SK-N-SH (cell line): Measurements from ENCODE around the gene PRR36. TPM values are rescaled to one million over a fixed set of nuclear protein-coding genes. Genes with fewer than 3 reads are reported as not detected.

Experiments
- CTCF ChIA-PET: fragments of 300-600, 350-600 bp; formaldehyde crosslinking; extraction: SDS; loops from one replicate; lab custom pipeline; 2021; lab: Yijun Ruan, JAX
- POLR2A ChIA-PET: fragments of 350-600 bp; sonication (Branson Sonifier 250); formaldehyde crosslinking; extraction: SDS; loops from one replicate; lab custom pipeline; 2020; ENCODE audit warnings: antibody characterized with exemption, inconsistent platforms; lab: Yijun Ruan, JAX
- DNase-seq: peaks from one replicate; pipeline ENCODE4 v3.0.0; 2012
- H2AFZ ChIP-seq: fragments of 200-600 bp; sonication (generic); 2 replicates; pipeline ENCODE4 v1.8.1; 2016; ENCODE audit warnings: antibody characterized with exemption, mild to moderate bottlenecking, low read depth
- H3F3A ChIP-seq: fragments of 200-600 bp; sonication (generic); replicated peaks from 2 replicates; pipeline ENCODE3; 2016; ENCODE audit warnings: antibody characterized with exemption, mild to moderate bottlenecking; ENCODE audit not compliant: insufficient read depth
- H3K27ac ChIP-seq, 2 experiments: fragments of 200-500 bp in 1 of 2; fragments of 200-600 bp in 1 of 2; sonication (Bioruptor generic) in 1 of 2; sonication (generic), shearing (Covaris generic) in 1 of 2; 2 replicates each; pipeline versions ENCODE4 v1.5.1 to v1.6.1; 2014 to 2016; ENCODE audit warnings: low read depth in 2 of 2, inconsistent platforms in 1 of 2, low read length in 1 of 2, mild to moderate bottlenecking in 1 of 2, mixed read lengths in 1 of 2
- H3K27me3 ChIP-seq: fragments of 200-600 bp; sonication (generic), shearing (Covaris generic); 2 replicates; pipeline ENCODE4 v1.6.1; 2016; ENCODE audit warnings: mixed run types; ENCODE audit not compliant: insufficient read depth
- H3K36me3 ChIP-seq, 2 experiments: fragments of 200-500 bp in 1 of 2; fragments of 200-600 bp in 1 of 2; sonication (Bioruptor generic) in 1 of 2; sonication (generic) in 1 of 2; replicated peaks in 1 of 2; 2 replicates each; pipeline versions ENCODE3 to v1.5.1; 2014 to 2016; ENCODE audit warnings: low read length in 1 of 2, mild to moderate bottlenecking in 1 of 2; ENCODE audit not compliant: insufficient read depth in 2 of 2, control insufficient read depth in 1 of 2
- H3K4me1 ChIP-seq, 2 experiments: fragments of 200-500 bp in 1 of 2; fragments of 200-600 bp in 1 of 2; sonication (Bioruptor generic) in 1 of 2; sonication (generic), shearing (Covaris generic) in 1 of 2; 2 replicates each; pipeline versions ENCODE4 v1.5.1 to v1.6.1; 2014 to 2016; ENCODE audit warnings: low read depth in 1 of 2, low read length in 1 of 2, mixed run types in 1 of 2; ENCODE audit not compliant: insufficient read depth in 2 of 2, control insufficient read depth in 1 of 2
- H3K4me2 ChIP-seq: fragments of 200-600 bp; sonication (generic), shearing (Covaris generic); 2 replicates; pipeline ENCODE4 v1.6.1; 2017; ENCODE audit warnings: mixed run types
- H3K4me3 ChIP-seq, 2 experiments: fragments of 200-500 bp in 1 of 2; fragments of 200-600 bp in 1 of 2; sonication (Bioruptor generic) in 1 of 2; sonication (generic), shearing (Covaris generic) in 1 of 2; 2 replicates each; pipeline versions ENCODE4 v1.5.1 to v1.8.1; 2014 to 2016; ENCODE audit warnings: low read depth in 2 of 2, inconsistent platforms in 1 of 2, low read length in 1 of 2, mild to moderate bottlenecking in 1 of 2, mixed read lengths in 1 of 2, moderate library complexity in 1 of 2
- H3K79me2 ChIP-seq: fragments of 200-600 bp; sonication (generic); 2 replicates; pipeline ENCODE4 v1.8.1; 2017; ENCODE audit warnings: mild to moderate bottlenecking; ENCODE audit not compliant: insufficient read depth
- H3K9ac ChIP-seq: fragments of 200-600 bp; sonication (generic); 2 replicates; pipeline ENCODE4 v1.6.1; 2017; ENCODE audit warnings: mixed run types
- H3K9me2 ChIP-seq: fragments of 200-600 bp; sonication (generic); 2 replicates; pipeline ENCODE4 v1.6.1; 2017; ENCODE audit warnings: mixed run types
- H3K9me3 ChIP-seq: fragments of 200-600 bp; sonication (generic); 2 replicates; pipeline ENCODE4 v1.6.1; 2017; ENCODE audit warnings: mixed run types, mild to moderate bottlenecking, moderate library complexity
- H4K20me1 ChIP-seq: fragments of 200-600 bp; sonication (generic); 2 replicates; pipeline ENCODE4 v1.6.1; 2017; ENCODE audit warnings: mild to moderate bottlenecking, mixed run types; ENCODE audit not compliant: insufficient read depth
- ELF1 ChIP-seq: IDR thresholded peaks from 2 replicates; pipeline ENCODE4 v1.4.0; 2012
- EP300 ChIP-seq, 2 experiments: IDR thresholded peaks; 2 replicates each; pipeline versions ENCODE4 v1.4.0 to v1.6.1; 2012; ENCODE audit warnings: borderline replicate concordance in 1 of 2, low read depth in 1 of 2, low read length in 1 of 2
- FOXJ3 ChIP-seq: sonication (generic); formaldehyde crosslinking; IDR thresholded peaks from 2 replicates; pipeline ENCODE4 v1.5.1; 2020; ENCODE audit warnings: mild to moderate bottlenecking, missing genetic modification reagents
- FOXM1 ChIP-seq: IDR thresholded peaks from 2 replicates; pipeline ENCODE4 v1.4.0; 2012; ENCODE audit warnings: low read depth, mild to moderate bottlenecking
- GABPA ChIP-seq: IDR thresholded peaks from 2 replicates; pipeline ENCODE4 v1.4.0; 2012; ENCODE audit warnings: low read depth, mild to moderate bottlenecking
- GATA2 ChIP-seq: sonication (generic); formaldehyde crosslinking; IDR thresholded peaks from 2 replicates; pipeline ENCODE4 v1.5.0; 2020; ENCODE audit warnings: mild to moderate bottlenecking, missing genetic modification reagents
- IRF3 ChIP-seq: fragments of 150-350 bp; IDR thresholded peaks from 2 replicates; pipeline ENCODE4 v1.6.1; 2016; ENCODE audit warnings: mild to moderate bottlenecking, low read depth, low read length
- JUND ChIP-seq: IDR thresholded peaks from 2 replicates; pipeline ENCODE4 v1.4.0; 2012
- MEF2A ChIP-seq: IDR thresholded peaks from 2 replicates; pipeline ENCODE4 v1.4.0; 2012; ENCODE audit warnings: low read depth, borderline replicate concordance
- MXI1 ChIP-seq: IDR thresholded peaks from 2 replicates; pipeline ENCODE4 v1.6.1; 2012; ENCODE audit warnings: mild to moderate bottlenecking, low read depth, low read length, improper control_type of control experiment
- NFIC ChIP-seq: IDR thresholded peaks from 2 replicates; pipeline ENCODE4 v1.4.0; 2012; ENCODE audit warnings: borderline replicate concordance
- POLR2AphosphoS5 ChIP-seq: IDR thresholded peaks from 2 replicates; pipeline ENCODE4 v1.6.1; 2012; ENCODE audit warnings: low read depth, low read length
- RAD21 ChIP-seq: IDR thresholded peaks from 2 replicates; pipeline ENCODE4 v1.6.1; 2012; ENCODE audit warnings: mild to moderate bottlenecking, low read length
- RCOR1 ChIP-seq: fragments of 150-350 bp; IDR thresholded peaks from 2 replicates; pipeline ENCODE4 v1.6.1; 2017; ENCODE audit warnings: antibody characterized with exemption, low read length
- REST ChIP-seq: IDR thresholded peaks from 2 replicates; pipeline ENCODE4 v1.6.1; 2012; ENCODE audit warnings: mild to moderate bottlenecking, low read depth, low read length, moderate library complexity
- RFX5 ChIP-seq: IDR thresholded peaks from 2 replicates; pipeline ENCODE4 v1.6.1; 2012; ENCODE audit warnings: mild to moderate bottlenecking, improper control_type of control experiment, low read length
- RXRA ChIP-seq: IDR thresholded peaks from 2 replicates; pipeline ENCODE4 v1.4.0; 2012; ENCODE audit warnings: low read depth, mild to moderate bottlenecking, borderline replicate concordance
- TAF1 ChIP-seq: IDR thresholded peaks from 2 replicates; pipeline ENCODE4 v1.6.1; 2012; ENCODE audit warnings: low read depth, mild to moderate bottlenecking, low read length, moderate library complexity, borderline replicate concordance
- TCF12 ChIP-seq: IDR thresholded peaks from 2 replicates; pipeline ENCODE4 v1.4.0; 2012
- TEAD4 ChIP-seq: IDR thresholded peaks from 2 replicates; pipeline ENCODE4 v1.4.0; 2012; ENCODE audit warnings: mild to moderate bottlenecking, borderline replicate concordance; ENCODE audit not compliant: insufficient read depth
- YY1 ChIP-seq: IDR thresholded peaks from 2 replicates; pipeline ENCODE4 v1.4.0; 2012; ENCODE audit warnings: low read depth, mild to moderate bottlenecking
- WGBS: methylation state at CpG from one replicate; pipeline ENCODE4 v1.1.6; 2017; ENCODE audit warnings: low lambda C conversion rate; 5-methylcytosine and 5-hydroxymethylcytosine counted together
- polyA plus RNA-seq, 3 experiments: library from polyadenylated mRNA; depleted of rRNA; stranded (reverse); fragments of >200 nt; gene quantifications; 2 replicates each; pipeline ENCODE4 v1.2.3, GENCODE V29; 2012
- TF ChIP-seq, protein P1 (sequence below): IDR thresholded peaks from 2 replicates; pipeline ENCODE4; 2012
- TF ChIP-seq, protein P2 (sequence below): IDR thresholded peaks from 2 replicates; pipeline ENCODE4 v1.4.0; 2012; ENCODE audit warnings: low read depth, borderline replicate concordance
- TF ChIP-seq, protein P3 (sequence below): IDR thresholded peaks from 2 replicates; pipeline ENCODE4 v1.4.0; 2012; ENCODE audit warnings: low read depth, borderline replicate concordance

The PRR36 gene
- polyA plus RNA-seq, 1 of the 3 experiments (the other 2 are of a cell fraction): 0.18 TPM

- Histone ChIP-seq H3F3A (peaks cover 4% of the 10 kb centered on the region), H3K9me2 (no peaks in the 10 kb centered on the region), H3K27ac (peak within 1 kb of the TSS; percentile 86 to 92), H4K20me1 (peaks cover 32% of the 10 kb centered on the region), H3K79me2 (peaks cover 24% of the 10 kb centered on the region; the same call in 1 of the 2 replicates), H3K9ac (peak within 1 kb of the TSS; percentile 81), H3K4me3 (peak within 1 kb of the TSS; percentile 77), H3K4me2 (peak within 1 kb of the TSS; percentile 94), H3K27me3 (peaks cover 7% of the 10 kb centered on the region; the same call in 1 of the 2 replicates), H2AFZ (peak within 1 kb of the TSS; percentile 84; the same call in 1 of the 2 replicates), H3K36me3 (peaks cover 0 to 20% of the 10 kb centered on the region in 2 experiments), H3K4me1 (peaks cover 10 to 41% of the 10 kb centered on the region in 2 experiments; a peak in 2 of 4 replicates), H3K9me3 (no peaks in the 10 kb centered on the region)
- WGBS: 55% methylated on average over 20 of the region's 62 CpGs
- POLR2A ChIA-PET: interaction anchor here (0.6 to 2.4 kb wide), 7 partner anchors 9 to 58 kb away, joined by 3 to 10 read pairs (median 8); partner anchors contain the start of genes MAP2K7, PRR36 and TIMM44
- DNase-seq: peak; percentile 90
- CTCF ChIA-PET: interaction anchor here (0.6 to 5.0 kb wide), 11 partner anchors 10 to 352 kb away, joined by 3 to 36 read pairs (median 4); partner anchors contain the start of genes MAP2K7, PRR36 and TRAPPC5
- TF ChIP-seq EP300 (IDR thresholded peaks at IDR 0.05; ENCODE audit: borderline replicate concordance in 1 of 2, low read depth in 1 of 2, low read length in 1 of 2) (no peak; a peak in 1 of 4 replicates), GABPA (0 out of 2 replicates have a peak, but pooled peaks have one; percentile 31), IRF3 (no peak), ELF1 (peak; percentile 56; the same call in 1 of the 2 replicates), MXI1 (peak; percentile 56; the same call in 1 of the 2 replicates), RFX5 (no peak), RAD21 (no peak), RCOR1 (peak; percentile 17; the same call in 1 of the 2 replicates), FOXM1 (no peak), RXRA (no peak), REST (0 out of 2 replicates have a peak, but pooled peaks have one; percentile 18), FOXJ3 (no peak; the same call in 1 of the 2 replicates), NFIC (peak; percentile 37; the same call in 1 of the 2 replicates), YY1 (peak; percentile 34; the same call in 1 of the 2 replicates), TCF12 (no peak), JUND (no peak), TEAD4 (no peak), TAF1 (no peak; the same call in 1 of the 2 replicates), MEF2A (no peak), POLR2AphosphoS5 (peak; percentile 83), GATA2 (CRISPR knock-in tag) (no peak)
- TF ChIP-seq, protein P1, sequence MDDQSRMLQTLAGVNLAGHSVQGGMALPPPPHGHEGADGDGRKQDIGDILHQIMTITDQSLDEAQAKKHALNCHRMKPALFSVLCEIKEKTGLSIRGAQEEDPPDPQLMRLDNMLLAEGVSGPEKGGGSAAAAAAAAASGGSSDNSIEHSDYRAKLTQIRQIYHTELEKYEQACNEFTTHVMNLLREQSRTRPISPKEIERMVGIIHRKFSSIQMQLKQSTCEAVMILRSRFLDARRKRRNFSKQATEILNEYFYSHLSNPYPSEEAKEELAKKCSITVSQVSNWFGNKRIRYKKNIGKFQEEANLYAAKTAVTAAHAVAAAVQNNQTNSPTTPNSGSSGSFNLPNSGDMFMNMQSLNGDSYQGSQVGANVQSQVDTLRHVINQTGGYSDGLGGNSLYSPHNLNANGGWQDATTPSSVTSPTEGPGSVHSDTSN: 0 out of 2 replicates have a peak, but pooled peaks have one; percentile 22
- TF ChIP-seq, protein P2, sequence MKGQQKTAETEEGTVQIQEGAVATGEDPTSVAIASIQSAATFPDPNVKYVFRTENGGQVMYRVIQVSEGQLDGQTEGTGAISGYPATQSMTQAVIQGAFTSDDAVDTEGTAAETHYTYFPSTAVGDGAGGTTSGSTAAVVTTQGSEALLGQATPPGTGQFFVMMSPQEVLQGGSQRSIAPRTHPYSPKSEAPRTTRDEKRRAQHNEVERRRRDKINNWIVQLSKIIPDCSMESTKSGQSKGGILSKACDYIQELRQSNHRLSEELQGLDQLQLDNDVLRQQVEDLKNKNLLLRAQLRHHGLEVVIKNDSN: no peak
- TF ChIP-seq, protein P3, sequence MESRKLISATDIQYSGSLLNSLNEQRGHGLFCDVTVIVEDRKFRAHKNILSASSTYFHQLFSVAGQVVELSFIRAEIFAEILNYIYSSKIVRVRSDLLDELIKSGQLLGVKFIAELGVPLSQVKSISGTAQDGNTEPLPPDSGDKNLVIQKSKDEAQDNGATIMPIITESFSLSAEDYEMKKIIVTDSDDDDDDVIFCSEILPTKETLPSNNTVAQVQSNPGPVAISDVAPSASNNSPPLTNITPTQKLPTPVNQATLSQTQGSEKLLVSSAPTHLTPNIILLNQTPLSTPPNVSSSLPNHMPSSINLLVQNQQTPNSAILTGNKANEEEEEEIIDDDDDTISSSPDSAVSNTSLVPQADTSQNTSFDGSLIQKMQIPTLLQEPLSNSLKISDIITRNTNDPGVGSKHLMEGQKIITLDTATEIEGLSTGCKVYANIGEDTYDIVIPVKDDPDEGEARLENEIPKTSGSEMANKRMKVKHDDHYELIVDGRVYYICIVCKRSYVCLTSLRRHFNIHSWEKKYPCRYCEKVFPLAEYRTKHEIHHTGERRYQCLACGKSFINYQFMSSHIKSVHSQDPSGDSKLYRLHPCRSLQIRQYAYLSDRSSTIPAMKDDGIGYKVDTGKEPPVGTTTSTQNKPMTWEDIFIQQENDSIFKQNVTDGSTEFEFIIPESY: no peak
Measured at GRCh38 chr19:7919610-7920518, 45.7 kb upstream of the PRR36 start, which contains the start of gene SNAPC2. Gene SNAPC2, plus strand, starts transcription at chr19:7920338. Its CDS starts 29 bp downstream, at chr19:7920367.
